Endodermal cell (in vitro differentiated cells): ENCODE data around the gene MIB2. TPM values are rescaled to one million over a fixed set of nuclear protein-coding genes. Genes with fewer than 3 reads are reported as not detected.

Source experiments
- DNase-seq: peaks from one replicate; pipeline ENCODE4 v3.0.0-alpha.2; 2017
- H3K27ac ChIP-seq: 2 replicates; pipeline ENCODE4 v1.5.1; 2013; ENCODE audit warnings: mild to moderate bottlenecking, low read depth, low read length, moderate library complexity
- H3K27me3 ChIP-seq: 2 replicates; pipeline ENCODE4 v1.6.1; 2013; ENCODE audit warnings: mild to moderate bottlenecking, low read length, moderate library complexity; ENCODE audit not compliant: insufficient read depth, control insufficient read depth, poor library complexity, severe bottlenecking
- H3K36me3 ChIP-seq: 2 replicates; pipeline ENCODE4 v1.7.0; 2013; ENCODE audit warnings: mild to moderate bottlenecking, low read length, moderate library complexity; ENCODE audit not compliant: control insufficient read depth, insufficient read depth
- H3K4me1 ChIP-seq: one replicate; pipeline ENCODE4 v1.7.0; 2013; ENCODE audit warnings: low read length; ENCODE audit not compliant: control insufficient read depth, insufficient read depth
- H3K4me3 ChIP-seq: 2 replicates; pipeline ENCODE4 v1.5.1; 2013; ENCODE audit warnings: mild to moderate bottlenecking, low read length, moderate library complexity
- H3K9ac ChIP-seq: 2 replicates; pipeline ENCODE4 v1.6.1; 2013; ENCODE audit warnings: mild to moderate bottlenecking, low read length, moderate library complexity; ENCODE audit not compliant: poor library complexity, severe bottlenecking; ENCODE audit errors: extremely low read depth
- H3K9me3 ChIP-seq: 2 replicates; pipeline ENCODE4 v1.6.1; 2013; ENCODE audit warnings: mild to moderate bottlenecking, low read length, moderate library complexity; ENCODE audit not compliant: control insufficient read depth
- H3K27ac Mint-ChIP-seq: 2 replicates; pipeline ENCODE4 v1.8.0; 2020; ENCODE audit warnings: mixed read lengths
- H3K27me3 Mint-ChIP-seq: 2 replicates; pipeline ENCODE4 v1.8.0; 2021; ENCODE audit warnings: mild to moderate bottlenecking, mixed read lengths; ENCODE audit not compliant: insufficient read depth
- H3K36me3 Mint-ChIP-seq: 2 replicates; pipeline ENCODE4 v1.8.0; 2020; ENCODE audit warnings: low read depth, mixed read lengths
- H3K4me1 Mint-ChIP-seq: 2 replicates; pipeline ENCODE4 v1.8.0; 2020; ENCODE audit warnings: mixed read lengths
- H3K4me3 Mint-ChIP-seq: 2 replicates; pipeline ENCODE4 v1.8.0; 2020; ENCODE audit warnings: mild to moderate bottlenecking, moderate library complexity, mixed read lengths
- H3K9me3 Mint-ChIP-seq: 2 replicates; pipeline ENCODE4 v1.8.0; 2020; ENCODE audit warnings: mild to moderate bottlenecking, mixed read lengths
- CTCF ChIP-seq: fragments of 200-600 bp; sonication (generic); conservative IDR thresholded peaks from 2 replicates; pipeline ENCODE4 v1.5.0; 2021; ENCODE audit warnings: antibody characterized with exemption, mild to moderate bottlenecking
- WGBS, 2 experiments: methylation state at CpG; one replicate each; pipeline versions ENCODE4 v1.1.5 to v1.1.7; 2013; ENCODE audit warnings: missing lambda C conversion rate in 2 of 2, mixed read lengths in 1 of 2; ENCODE audit not compliant: insufficient coverage in 1 of 2, insufficient read length in 1 of 2; 5-methylcytosine and 5-hydroxymethylcytosine counted together
- total RNA-seq, 2 donors: library from RNA; stranded (reverse); fragmentation: NEBNext Ultra II Directional in 1 of 2; extraction: Animal tissue kit (Norgen Biotek cat#: 25700) in 1 of 2; gene quantifications; 2 replicates in 1 of 2; 3 replicates in 1 of 2; pipeline ENCODE4 v1.2.1, GENCODE V29; 2021

Gene MIB2
- total RNA-seq, 2 donors from 2014 or later: 77.4 to 97.9 TPM

- 84 to 87% methylated on average over 8 to 13 of the region's 13 CpGs for WGBS, 2 experiments
- H3K36me3 ChIP-seq: no peaks in the 10 kb centered on the region
- no peak for TF ChIP-seq CTCF
- DNase-seq: no peak
- H3K36me3 Mint-ChIP-seq: no peaks in the 10 kb centered on the region
- no peaks in the 10 kb centered on the region for H3K9me3 Mint-ChIP-seq
- H3K4me1 ChIP-seq: no peaks in the 10 kb centered on the region
- H3K27me3 Mint-ChIP-seq: peaks cover 36% of the 10 kb centered on the region
- peaks cover 1% of the 10 kb centered on the region for H3K4me1 Mint-ChIP-seq
- H3K9ac ChIP-seq: no peak overlapping the region
- no peak overlapping the region for H3K27ac Mint-ChIP-seq
- no peak overlapping the region for H3K27ac ChIP-seq
- no peak overlapping the region for H3K4me3 Mint-ChIP-seq
- H3K9me3 ChIP-seq: no peaks in the 10 kb centered on the region
- no peak overlapping the region for H3K4me3 ChIP-seq
- peaks cover 31% of the 10 kb centered on the region for H3K27me3 ChIP-seq
These were observed 11.5 kb upstream of the MIB2 start for GRCh38 chr1:1603671-1604373.

GRCh38 chr1:1604374-1605033 is 10.8 kb upstream of the MIB2 start:
- TF ChIP-seq CTCF: no peak

GRCh38 chr1:1605034-1605591 is 10.2 kb upstream of the MIB2 start:
- WGBS, 2 experiments: 88 to 91% methylated on average over 6 to 14 of the region's 14 CpGs
- Mint-ChIP-seq H3K27ac (no peak overlapping the region), H3K36me3 (no peaks in the 10 kb centered on the region), H3K9me3 (no peaks in the 10 kb centered on the region), H3K4me3 (no peak overlapping the region), H3K4me1 (no peaks in the 10 kb centered on the region), H3K27me3 (peaks cover 30% of the 10 kb centered on the region)
- no peak overlapping the region for H3K27ac ChIP-seq
- H3K4me1 ChIP-seq: no peaks in the 10 kb centered on the region
- no peak overlapping the region for H3K9ac ChIP-seq
- H3K4me3 ChIP-seq: no peak overlapping the region
- no peaks in the 10 kb centered on the region for H3K9me3 ChIP-seq
- no peaks in the 10 kb centered on the region for H3K36me3 ChIP-seq
- no peak for TF ChIP-seq CTCF
- peaks cover 24% of the 10 kb centered on the region for H3K27me3 ChIP-seq
- peak; percentile 49 for DNase-seq

More at GRCh38 chr1:1604374-1605033, 10.8 kb upstream of the MIB2 start:
- no peak overlapping the region for H3K4me3 Mint-ChIP-seq
- no peak for DNase-seq
- H3K9ac ChIP-seq: no peak overlapping the region
- H3K27ac Mint-ChIP-seq: no peak overlapping the region
- H3K27ac ChIP-seq: no peak overlapping the region
- H3K36me3 Mint-ChIP-seq: no peaks in the 10 kb centered on the region
- no peaks in the 10 kb centered on the region for H3K4me1 Mint-ChIP-seq
- H3K9me3 ChIP-seq: no peaks in the 10 kb centered on the region
- H3K27me3 ChIP-seq: peaks cover 25% of the 10 kb centered on the region
- peaks cover 30% of the 10 kb centered on the region for H3K27me3 Mint-ChIP-seq
- H3K4me1 ChIP-seq: no peaks in the 10 kb centered on the region
- no peaks in the 10 kb centered on the region for H3K36me3 ChIP-seq
- no peak overlapping the region for H3K4me3 ChIP-seq
- WGBS, 2 experiments: 82 to 84% methylated on average over 7 to 15 of the region's 15 CpGs
- no peaks in the 10 kb centered on the region for H3K9me3 Mint-ChIP-seq
